CD4-positive, alpha-beta T cell (primary cell): ENCODE data around the gene ARL2BP. TPM values are rescaled to one million over a fixed set of nuclear protein-coding genes. Genes with fewer than 3 reads are reported as not detected.

Experiments
- ATAC-seq: fragments of 200-7000 bp; cut with Tn5 transposase; one replicate; pipeline ENCODE4 v1.10.0; 2022; ENCODE audit warnings: mild to moderate bottlenecking; ENCODE audit not compliant: poor library complexity
- CTCF ChIA-PET: fragments of 350-600 bp; sonication (Branson Sonifier 250); formaldehyde crosslinking; loops from one replicate; lab custom pipeline; 2021; ENCODE audit warnings: antibody characterized with exemption, inconsistent platforms; lab: Charles Lee
- POLR2A ChIA-PET: fragments of 350-600 bp; sonication (Branson Sonifier 250); formaldehyde crosslinking; loops from one replicate; lab custom pipeline; 2021; ENCODE audit warnings: antibody characterized with exemption, inconsistent platforms; lab: Charles Lee
- DNase-seq, 14 experiments: peaks; one replicate each; pipeline ENCODE4 v3.0.0-alpha.2; 2013 to 2020; ENCODE audit warnings: mixed read lengths in 2 of 14
- H3K27ac ChIP-seq, 2 donors: one replicate each; pipeline versions ENCODE4 v1.5.1 to v1.7.0; 2013; ENCODE audit warnings: low read length in 2 of 2, low read depth in 1 of 2, mild to moderate bottlenecking in 1 of 2
- H3K27me3 ChIP-seq, 2 experiments: 1 replicate in 1 of 2; 2 replicates in 1 of 2; pipeline versions ENCODE4 v1.6.1 to v1.7.0; 2013; ENCODE audit warnings: low read length in 2 of 2, control low read depth in 1 of 2, mild to moderate bottlenecking in 1 of 2, moderate library complexity in 1 of 2; ENCODE audit not compliant: insufficient read depth in 2 of 2, control insufficient read depth in 1 of 2
- H3K36me3 ChIP-seq: one replicate; pipeline ENCODE4 v1.6.1; 2013; ENCODE audit warnings: low read length, control low read depth; ENCODE audit not compliant: insufficient read depth
- H3K4me1 ChIP-seq: one replicate; pipeline ENCODE4 v1.6.1; 2013; ENCODE audit warnings: low read length, control low read depth; ENCODE audit not compliant: insufficient read depth
- H3K4me3 ChIP-seq: one replicate; pipeline ENCODE4 v1.5.1; 2013; ENCODE audit warnings: mild to moderate bottlenecking, low read length, moderate library complexity
- H3K9me3 ChIP-seq, 2 experiments: 1 replicate in 1 of 2; 2 replicates in 1 of 2; pipeline versions ENCODE4 v1.6.1 to v1.7.0; 2013; ENCODE audit warnings: low read length in 2 of 2, mild to moderate bottlenecking in 2 of 2, control low read depth in 1 of 2, moderate library complexity in 1 of 2; ENCODE audit not compliant: control insufficient read depth in 1 of 2, insufficient read depth in 1 of 2
- H3K27ac Mint-ChIP-seq: one replicate; pipeline ENCODE4 v1.8.0; 2020; ENCODE audit warnings: mixed read lengths
- H3K27me3 Mint-ChIP-seq: one replicate; pipeline ENCODE4 v1.8.0; 2021; ENCODE audit warnings: mixed read lengths
- H3K36me3 Mint-ChIP-seq: one replicate; pipeline ENCODE4 v1.8.0; 2021; ENCODE audit warnings: low read depth, mixed read lengths
- H3K4me1 Mint-ChIP-seq: one replicate; pipeline ENCODE4 v1.8.0; 2021; ENCODE audit warnings: low read depth, mixed read lengths
- H3K4me3 Mint-ChIP-seq: one replicate; pipeline ENCODE4 v1.8.0; 2020; ENCODE audit warnings: mild to moderate bottlenecking, mixed read lengths
- H3K9me3 Mint-ChIP-seq: one replicate; pipeline ENCODE4 v1.8.0; 2020; ENCODE audit warnings: mixed read lengths
- CTCF ChIP-seq: fragments of 200-600 bp; IDR thresholded peaks from one replicate; pipeline ENCODE4 v1.8.0; 2022; ENCODE audit warnings: antibody characterized with exemption, mild to moderate bottlenecking
- intact Hi-C, 2 experiments: fragments of 100-400 bp; cut with DNase I in 1 of 2; cut with micrococcal nuclease in 1 of 2; formaldehyde crosslinking; loops; one replicate each; pipeline versions ENCODE4 v1.15.1 to v1.9.0; 2023 to 2025; cut with DNase I, micrococcal nuclease
- total RNA-seq, 174 experiments: library from RNA in 2 of 174; stranded (reverse) in 2 of 174; gene quantifications; one replicate each; pipeline ENCODE4 v1.2.3 and lab custom pipeline; 2021 to 2026

Gene ARL2BP
- total RNA-seq, 2 experiments from 2014 or later: 32.4 to 35.6 TPM

- Histone ChIP-seq H3K27me3 (peaks cover 4 to 5% of the 10 kb centered on the region in 2 experiments), H3K4me3 (peak overlapping the region; percentile 64), H3K9me3 (peaks cover 0 to 5% of the 10 kb centered on the region in 2 experiments), H3K4me1 (peaks cover 47% of the 10 kb centered on the region), H3K27ac (no peak overlapping the region), H3K36me3 (no peaks in the 10 kb centered on the region)
- no peaks in the 10 kb centered on the region for H3K9me3 Mint-ChIP-seq
- H3K36me3 Mint-ChIP-seq: no peaks in the 10 kb centered on the region
- ATAC-seq: no peak
- peak overlapping the region; percentile 49 for H3K27ac Mint-ChIP-seq
- H3K27me3 Mint-ChIP-seq: peaks cover 4% of the 10 kb centered on the region
- TF ChIP-seq CTCF: no peak
- intact Hi-C loops: loop anchor here in 1 of 2 experiments (5.0 kb wide), 1 partner anchor 41 kb away; no protein-coding TSS in a partner anchor
- H3K4me1 Mint-ChIP-seq: peaks cover 48% of the 10 kb centered on the region
- CTCF ChIA-PET: interaction anchor here (1.0 kb wide), 1 partner anchor 17 kb away, joined by 3 read pairs; no protein-coding TSS in a partner anchor
- POLR2A ChIA-PET: interaction anchor here (1.6 kb wide), 1 partner anchor 38 kb away, joined by 6 read pairs; the partner anchor contains the start of gene ARL2BP
- H3K4me3 Mint-ChIP-seq: peak overlapping the region; percentile 89
- no peak for DNase-seq
Observed at GRCh38 chr16:57283214-57283958, 38.3 kb downstream of the ARL2BP start.

- H3K4me3 ChIP-seq: peak overlapping the region; percentile 64
- H3K36me3 Mint-ChIP-seq: no peaks in the 10 kb centered on the region
- peaks cover 4 to 5% of the 10 kb centered on the region in 2 experiments for H3K27me3 ChIP-seq
- peak; percentile 4 for ATAC-seq
- DNase-seq: no peak
- H3K4me1 ChIP-seq: peaks cover 42% of the 10 kb centered on the region
- H3K27ac Mint-ChIP-seq: peak overlapping the region; percentile 49
- H3K9me3 ChIP-seq: peaks cover 0 to 5% of the 10 kb centered on the region in 2 experiments
- peaks cover 4% of the 10 kb centered on the region for H3K27me3 Mint-ChIP-seq
- no peak for TF ChIP-seq CTCF
- POLR2A ChIA-PET: interaction anchor here (1.6 kb wide), 1 partner anchor 38 kb away, joined by 6 read pairs; the partner anchor contains the start of gene ARL2BP
- intact Hi-C loops: loop anchor here (2.0 to 5.0 kb wide), 4 partner anchors 17 to 42 kb away; partner anchors contain the start of gene ARL2BP (in 1 of the 2)
- H3K36me3 ChIP-seq: no peaks in the 10 kb centered on the region
- CTCF ChIA-PET: interaction anchor here (1.0 kb wide), 1 partner anchor 16 kb away, joined by 3 read pairs; no protein-coding TSS in a partner anchor
- no peak overlapping the region for H3K27ac ChIP-seq
- H3K4me1 Mint-ChIP-seq: peaks cover 43% of the 10 kb centered on the region
- no peaks in the 10 kb centered on the region for H3K9me3 Mint-ChIP-seq
- H3K4me3 Mint-ChIP-seq: peak overlapping the region; percentile 89
Observed at GRCh38 chr16:57283959-57284208, 38.8 kb downstream of the ARL2BP start.

GRCh38 chr16:57284209-57284951, 39.3 kb downstream of the ARL2BP start, which contains the start of gene PLLP:
Gene PLLP, minus strand, starts transcription at chr16:57284672. Its CDS starts 132 bp downstream, at chr16:57284540.
- H3K27me3 Mint-ChIP-seq: peaks cover 4% of the 10 kb centered on the region
- peaks cover 37% of the 10 kb centered on the region for H3K4me1 ChIP-seq
- peak within 1 kb of the TSS; percentile 64 for H3K4me3 ChIP-seq
- H3K27ac Mint-ChIP-seq: peak within 1 kb of the TSS; percentile 49
- H3K4me3 Mint-ChIP-seq: peak within 1 kb of the TSS; percentile 89
- H3K27me3 ChIP-seq: peaks cover 4 to 5% of the 10 kb centered on the region in 2 experiments
- peaks cover 38% of the 10 kb centered on the region for H3K4me1 Mint-ChIP-seq
- H3K27ac ChIP-seq: no peak within 1 kb of the TSS
- ChIA-PET CTCF (interaction anchor here (1.0 kb wide), 1 partner anchor 16 kb away, joined by 3 read pairs; no protein-coding TSS in a partner anchor), POLR2A (interaction anchor here (1.1 to 1.6 kb wide), 2 partner anchors 18 to 39 kb away, joined by 4 to 6 read pairs; partner anchors contain the start of gene ARL2BP)
- DNase-seq (peak in 11 of 14 experiments; percentile 17 to 72 (median 43)), ATAC-seq (peak; percentile 73)
- H3K9me3 Mint-ChIP-seq: no peaks in the 10 kb centered on the region
- H3K9me3 ChIP-seq: peaks cover 0 to 5% of the 10 kb centered on the region in 2 experiments
- no peaks in the 10 kb centered on the region for H3K36me3 ChIP-seq
- intact Hi-C loops: loop anchor here (2.0 to 5.0 kb wide), 4 partner anchors 16 to 42 kb away; partner anchors contain the start of gene ARL2BP (in 1 of the 2)
- no peaks in the 10 kb centered on the region for H3K36me3 Mint-ChIP-seq
- TF ChIP-seq CTCF: no peak
